ENCODE measurements around the gene DMD. TPM values are rescaled to one million over a fixed set of nuclear protein-coding genes. Genes with fewer than 3 reads are reported as not detected.

DMD gene
- total RNA-seq, 1 donor from 2014 or later: 9.7 TPM

DNA sequence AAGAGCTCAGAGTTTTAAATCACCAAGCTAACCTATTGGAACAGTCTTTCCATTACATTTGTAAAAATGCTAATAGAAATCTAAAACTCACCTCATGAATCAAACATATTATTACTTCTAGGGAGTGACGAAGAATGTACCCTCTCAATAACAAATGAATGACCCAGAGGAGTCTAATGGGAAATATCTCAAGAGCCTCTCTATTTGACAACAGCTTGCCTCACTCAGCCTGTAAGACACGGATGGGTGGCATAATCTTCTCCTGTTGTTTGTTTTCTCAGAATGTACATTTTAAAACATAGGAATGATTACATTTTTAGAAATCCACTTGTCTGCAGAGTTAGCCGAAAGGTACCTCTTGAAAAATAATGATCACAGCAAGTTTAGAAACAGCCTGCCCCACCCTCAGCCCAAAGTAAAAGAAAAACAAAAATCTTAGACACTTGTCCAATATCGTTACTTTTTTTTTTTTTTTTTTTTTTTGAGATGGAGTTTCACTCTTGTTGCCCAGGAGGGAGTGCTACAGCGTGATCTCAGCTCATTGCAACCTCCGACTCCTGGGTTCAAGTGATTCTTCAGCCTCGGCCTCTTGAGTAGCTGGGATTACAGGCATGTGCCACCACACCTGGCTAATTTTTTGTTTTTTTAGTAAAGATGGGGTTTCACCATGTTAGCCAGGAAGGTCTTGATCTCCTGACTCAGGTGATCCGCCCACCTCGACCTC, 1955.9 kb downstream of the DMD start:
- H3K4me1 Mint-ChIP-seq: no peaks in the 10 kb centered on the region
- TF ChIP-seq, protein P1, sequence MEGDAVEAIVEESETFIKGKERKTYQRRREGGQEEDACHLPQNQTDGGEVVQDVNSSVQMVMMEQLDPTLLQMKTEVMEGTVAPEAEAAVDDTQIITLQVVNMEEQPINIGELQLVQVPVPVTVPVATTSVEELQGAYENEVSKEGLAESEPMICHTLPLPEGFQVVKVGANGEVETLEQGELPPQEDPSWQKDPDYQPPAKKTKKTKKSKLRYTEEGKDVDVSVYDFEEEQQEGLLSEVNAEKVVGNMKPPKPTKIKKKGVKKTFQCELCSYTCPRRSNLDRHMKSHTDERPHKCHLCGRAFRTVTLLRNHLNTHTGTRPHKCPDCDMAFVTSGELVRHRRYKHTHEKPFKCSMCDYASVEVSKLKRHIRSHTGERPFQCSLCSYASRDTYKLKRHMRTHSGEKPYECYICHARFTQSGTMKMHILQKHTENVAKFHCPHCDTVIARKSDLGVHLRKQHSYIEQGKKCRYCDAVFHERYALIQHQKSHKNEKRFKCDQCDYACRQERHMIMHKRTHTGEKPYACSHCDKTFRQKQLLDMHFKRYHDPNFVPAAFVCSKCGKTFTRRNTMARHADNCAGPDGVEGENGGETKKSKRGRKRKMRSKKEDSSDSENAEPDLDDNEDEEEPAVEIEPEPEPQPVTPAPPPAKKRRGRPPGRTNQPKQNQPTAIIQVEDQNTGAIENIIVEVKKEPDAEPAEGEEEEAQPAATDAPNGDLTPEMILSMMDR (conservative IDR thresholded peaks at IDR 0.05): no peak
- no peak overlapping the region for H3K4me3 Mint-ChIP-seq
- peaks cover under 1% of the 10 kb centered on the region for H3K9me3 Mint-ChIP-seq
- DNase-seq (ENCODE audit: low read depth, low spot score): no peak
- no peaks in the 10 kb centered on the region for H3K36me3 Mint-ChIP-seq (ENCODE audit: low read depth)
- no peaks in the 10 kb centered on the region for H3K27me3 Mint-ChIP-seq (ENCODE audit: low read depth)
- H3K27ac Mint-ChIP-seq (ENCODE audit: unreplicated experiment): no peak overlapping the region

DNA sequence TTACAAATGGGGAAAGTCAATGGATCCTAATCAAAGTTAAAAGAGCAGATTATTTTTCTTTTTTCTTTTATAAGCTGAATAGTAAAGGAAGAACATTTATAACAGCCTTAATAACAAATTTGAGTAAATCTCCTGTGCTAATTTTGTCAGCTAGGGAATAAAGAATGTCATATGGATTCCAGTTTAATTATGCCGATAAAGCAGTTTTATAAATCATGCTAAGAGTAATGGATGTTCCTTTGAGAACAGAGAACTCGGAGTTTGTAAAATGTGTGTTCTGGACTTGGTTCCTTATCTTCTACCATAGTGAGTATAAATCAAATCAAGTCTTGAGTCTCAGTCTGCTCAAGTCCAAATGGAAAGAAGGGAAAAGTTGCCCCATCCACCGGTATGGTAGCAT, 1959.2 kb downstream of the DMD start:
- peaks cover 9% of the 10 kb centered on the region for H3K9me3 Mint-ChIP-seq
- H3K27ac Mint-ChIP-seq (ENCODE audit: unreplicated experiment): no peak overlapping the region
- no peak for DNase-seq (ENCODE audit: low read depth, low spot score)
- TF ChIP-seq, protein P1 (conservative IDR thresholded peaks at IDR 0.05): no peak
- no peak overlapping the region for H3K4me3 Mint-ChIP-seq
- H3K27me3 Mint-ChIP-seq (ENCODE audit: low read depth): no peaks in the 10 kb centered on the region
- H3K4me1 Mint-ChIP-seq: no peaks in the 10 kb centered on the region
- peaks cover 9% of the 10 kb centered on the region for H3K36me3 Mint-ChIP-seq (ENCODE audit: low read depth)

DNA sequence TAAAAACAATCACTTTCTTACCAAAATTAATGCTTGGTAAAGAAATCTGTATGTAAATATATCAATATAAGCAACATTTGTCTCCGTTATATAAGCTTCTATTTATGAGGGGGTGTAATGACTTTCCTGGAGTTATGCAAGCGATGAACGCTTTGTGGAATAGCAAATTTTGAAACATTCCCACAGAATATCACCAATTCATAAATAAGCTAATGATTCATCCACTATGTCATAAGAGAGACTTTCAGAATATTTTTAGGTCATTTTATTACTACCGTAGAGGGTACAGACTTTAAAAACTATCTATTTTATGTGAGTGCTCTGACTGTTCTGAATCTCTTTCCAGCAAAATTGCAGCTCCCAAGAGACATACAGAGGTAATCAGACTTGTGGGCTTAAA, 1960.0 kb downstream of the DMD start:
- Mint-ChIP-seq H3K9me3 (peaks cover 9% of the 10 kb centered on the region), H3K36me3 (ENCODE audit: low read depth) (peaks cover 9% of the 10 kb centered on the region), H3K4me3 (no peak overlapping the region), H3K27me3 (ENCODE audit: low read depth) (no peaks in the 10 kb centered on the region), H3K4me1 (no peaks in the 10 kb centered on the region), H3K27ac (ENCODE audit: unreplicated experiment) (no peak overlapping the region)
- TF ChIP-seq, protein P1 (conservative IDR thresholded peaks at IDR 0.05): no peak
- DNase-seq (ENCODE audit: low read depth, low spot score): no peak

DNA sequence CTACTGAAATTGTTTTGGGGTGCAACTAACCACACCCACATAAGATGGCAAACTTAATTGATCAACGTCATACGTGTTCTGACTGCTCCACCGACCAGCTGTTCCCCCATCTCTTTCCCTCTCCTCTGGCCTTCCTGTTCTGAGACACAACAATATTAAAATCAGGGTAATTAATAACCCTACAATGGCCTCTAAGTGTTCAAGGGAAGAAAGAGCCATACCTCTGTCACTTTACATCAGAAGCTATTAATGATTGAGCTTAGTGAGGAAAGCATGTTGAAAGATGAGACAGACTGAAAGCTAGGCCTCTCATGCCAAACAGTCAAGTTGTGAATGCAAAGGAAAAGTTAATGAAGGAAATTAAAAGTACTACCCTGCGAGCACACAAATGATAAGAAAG, 1965.6 kb downstream of the DMD start:
- H3K4me3 Mint-ChIP-seq: no peak overlapping the region
- peaks cover 12% of the 10 kb centered on the region for H3K9me3 Mint-ChIP-seq
- TF ChIP-seq, protein P1 (conservative IDR thresholded peaks at IDR 0.05): no peak
- H3K27ac Mint-ChIP-seq (ENCODE audit: unreplicated experiment): no peak overlapping the region
- no peak for DNase-seq (ENCODE audit: low read depth, low spot score)
- H3K27me3 Mint-ChIP-seq (ENCODE audit: low read depth): no peaks in the 10 kb centered on the region
- H3K4me1 Mint-ChIP-seq: no peaks in the 10 kb centered on the region
- peaks cover 9% of the 10 kb centered on the region for H3K36me3 Mint-ChIP-seq (ENCODE audit: low read depth)

DNA sequence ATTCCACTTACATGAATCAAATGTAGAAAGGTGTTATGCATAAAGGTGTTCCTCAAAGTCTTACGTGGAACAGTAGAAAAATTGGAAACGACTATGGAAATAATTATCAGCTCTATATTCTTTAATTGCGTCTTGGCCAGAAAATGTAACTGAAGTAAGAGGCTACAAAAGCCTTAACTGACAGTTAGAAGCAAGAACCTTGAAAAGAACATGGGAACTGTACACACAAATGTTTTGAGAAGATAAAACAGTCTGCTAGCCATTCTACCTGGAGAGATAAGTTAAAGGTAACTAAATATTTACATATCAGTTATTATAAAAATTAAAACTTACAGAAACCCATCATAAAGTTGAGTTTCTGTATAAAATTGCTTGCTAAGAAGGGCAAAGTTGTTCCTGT, 1967.5 kb downstream of the DMD start:
- peaks cover 7% of the 10 kb centered on the region for H3K9me3 Mint-ChIP-seq
- TF ChIP-seq, protein P1 (conservative IDR thresholded peaks at IDR 0.05): no peak
- H3K36me3 Mint-ChIP-seq (ENCODE audit: low read depth): peaks cover 8% of the 10 kb centered on the region
- no peaks in the 10 kb centered on the region for H3K4me1 Mint-ChIP-seq
- no peak for DNase-seq (ENCODE audit: low read depth, low spot score)
- no peaks in the 10 kb centered on the region for H3K27me3 Mint-ChIP-seq (ENCODE audit: low read depth)
- no peak overlapping the region for H3K4me3 Mint-ChIP-seq
- H3K27ac Mint-ChIP-seq (ENCODE audit: unreplicated experiment): no peak overlapping the region
